Ishikawa (cell line): ENCODE results near the gene RCL1.

Experiments used
- CREB1 ChIP-seq: IDR thresholded peaks from 2 replicates; pipeline ENCODE4 v1.6.1; 2012; ENCODE audit warnings: low read depth
- EGR1 ChIP-seq: IDR thresholded peaks from 2 replicates; pipeline ENCODE4 v1.6.1; 2012
- EP300 ChIP-seq: IDR thresholded peaks from 2 replicates; pipeline ENCODE4 v1.6.1; 2012; ENCODE audit warnings: borderline replicate concordance
- RAD21 ChIP-seq: IDR thresholded peaks from 2 replicates; pipeline ENCODE4 v1.6.1; 2012; ENCODE audit warnings: low read depth
- TAF1 ChIP-seq: IDR thresholded peaks from 2 replicates; pipeline ENCODE4 v1.6.1; 2012; ENCODE audit warnings: low read depth, mild to moderate bottlenecking
- TEAD4 ChIP-seq: IDR thresholded peaks from 2 replicates; pipeline ENCODE4 v1.6.1; 2012
- YY1 ChIP-seq: IDR thresholded peaks from 2 replicates; pipeline ENCODE4 v1.6.1; 2012; ENCODE audit warnings: low read depth

GRCh38 chr9:4746278-4747030, 46.3 kb upstream of the RCL1 start:
- no peak for TF ChIP-seq TEAD4
- no peak for TF ChIP-seq EP300
- no peak for TF ChIP-seq CREB1
- TF ChIP-seq TAF1 = no peak
- no peak for TF ChIP-seq YY1
- TF ChIP-seq EGR1 = no peak
- no peak for TF ChIP-seq RAD21
